NAMALWA (cell line): Measurements from ENCODE around the gene CBFA2T2.
"Not testable (repeated sequence)": the region's sequence is repeated elsewhere in the genome, so short reads cannot be mapped to it uniquely, and the experiment has no call there.

Experiments
- DNase-seq: peaks from one replicate; pipeline ENCODE4 v3.0.0-alpha.2; 2015; ENCODE audit warnings: low spot score

CBFA2T2 gene

DNA sequence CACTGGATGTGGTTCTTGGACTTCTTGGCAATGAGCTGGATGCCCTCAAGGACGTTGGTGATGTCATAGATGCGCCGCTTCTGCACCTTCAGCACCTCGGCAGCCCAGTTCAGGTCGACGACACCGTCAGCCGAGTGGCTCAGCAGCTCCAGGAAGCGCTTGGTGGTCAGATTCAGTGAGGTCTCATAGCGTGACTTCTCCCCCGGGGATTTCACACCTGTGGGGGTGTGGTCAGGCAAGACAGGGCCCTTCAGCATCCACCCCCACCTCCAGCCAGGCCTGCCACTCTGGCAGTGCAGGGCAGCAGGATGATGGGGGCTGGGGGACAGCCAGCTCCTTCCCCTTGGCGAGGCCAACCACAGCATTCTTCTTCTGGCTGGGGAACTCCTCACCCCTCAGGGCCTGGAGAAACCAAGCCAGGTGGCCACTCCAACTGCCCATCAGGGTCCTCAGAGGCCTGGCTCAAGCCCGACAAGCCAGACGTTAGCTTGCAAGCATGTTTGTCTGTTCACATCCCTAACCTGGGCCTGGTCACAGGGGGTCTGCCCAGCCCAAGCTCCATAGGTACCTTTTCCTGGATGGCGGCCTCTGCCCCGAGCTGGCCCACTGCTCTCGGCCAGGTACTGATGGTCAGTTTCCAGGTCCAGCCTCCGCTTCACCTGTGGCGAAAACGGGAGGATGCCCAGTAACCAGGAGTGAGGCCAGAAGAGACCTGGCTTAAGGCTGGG lies 190.0 kb downstream of the CBFA2T2 start:
- DNase-seq, result peak; percentile 70

DNA sequence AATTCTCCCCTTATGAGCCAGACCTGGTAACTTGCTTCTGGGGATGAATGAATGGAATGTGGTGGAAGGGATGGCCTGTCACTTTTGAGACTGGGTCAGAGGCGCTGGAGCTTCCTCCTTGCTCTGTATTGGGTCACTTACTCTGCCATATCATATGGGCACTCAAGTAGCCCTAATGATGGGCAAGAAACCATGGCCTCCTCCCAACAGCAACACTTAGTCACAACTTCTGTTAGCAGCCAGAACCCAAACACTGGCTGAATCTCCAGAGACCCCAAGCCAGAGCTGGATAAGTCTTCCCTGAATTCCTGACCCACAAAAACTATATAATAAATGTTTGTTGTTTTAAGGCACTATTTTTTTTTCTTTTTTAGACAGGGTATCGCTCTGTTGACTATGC lies 190.8 kb downstream of the CBFA2T2 start:
- DNase-seq, result no peak

DNA sequence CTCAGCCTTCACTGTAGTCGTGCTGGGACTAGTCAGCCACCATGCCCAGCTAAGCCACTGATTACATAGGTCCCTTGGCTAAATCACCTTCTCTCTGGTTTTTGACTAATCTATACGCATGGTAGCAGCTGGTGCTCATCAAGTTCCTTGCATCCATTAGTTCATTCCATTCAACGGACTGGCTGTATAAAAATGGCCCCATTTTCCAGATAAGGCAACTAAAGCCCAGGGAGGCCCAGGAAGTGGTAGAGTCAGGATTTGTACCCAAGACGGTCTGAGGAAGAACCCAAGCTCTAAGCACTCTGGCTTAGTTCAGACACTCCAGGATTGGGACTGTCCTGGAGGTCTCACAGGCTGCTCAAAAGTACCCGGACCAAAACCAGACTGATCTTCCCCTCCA lies 191.4 kb downstream of the CBFA2T2 start:
- no peak for DNase-seq

DNA sequence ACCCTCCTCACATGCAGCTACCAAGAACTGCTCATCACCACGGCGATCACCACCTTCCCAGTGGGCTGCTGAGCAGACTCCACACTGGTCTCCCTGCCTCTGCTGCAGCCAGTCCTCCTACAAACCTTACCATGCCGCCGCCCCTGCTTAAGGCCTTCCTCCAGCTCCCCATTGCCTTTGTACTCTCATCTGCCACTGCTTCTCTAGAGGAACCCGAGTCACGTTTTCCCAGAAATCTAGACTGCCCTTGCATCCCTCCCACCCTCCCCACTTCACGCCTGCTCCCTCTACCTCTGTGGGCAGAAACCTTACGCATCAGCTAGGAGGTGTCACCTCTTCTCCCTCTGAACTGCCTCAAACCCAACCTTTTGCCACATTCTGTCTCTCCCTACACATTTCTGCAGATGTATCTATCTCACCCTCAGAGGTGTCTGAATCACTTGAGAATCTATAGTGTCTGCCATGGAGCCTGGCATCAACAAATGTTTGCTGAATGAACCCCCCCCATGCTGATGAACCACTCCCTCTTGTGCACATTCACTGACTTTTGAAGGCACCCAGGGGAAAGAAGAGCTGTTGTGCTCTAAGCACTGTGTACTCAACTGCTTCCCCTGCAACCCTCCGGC lies 191.9 kb downstream of the CBFA2T2 start:
- no peak for DNase-seq

DNA sequence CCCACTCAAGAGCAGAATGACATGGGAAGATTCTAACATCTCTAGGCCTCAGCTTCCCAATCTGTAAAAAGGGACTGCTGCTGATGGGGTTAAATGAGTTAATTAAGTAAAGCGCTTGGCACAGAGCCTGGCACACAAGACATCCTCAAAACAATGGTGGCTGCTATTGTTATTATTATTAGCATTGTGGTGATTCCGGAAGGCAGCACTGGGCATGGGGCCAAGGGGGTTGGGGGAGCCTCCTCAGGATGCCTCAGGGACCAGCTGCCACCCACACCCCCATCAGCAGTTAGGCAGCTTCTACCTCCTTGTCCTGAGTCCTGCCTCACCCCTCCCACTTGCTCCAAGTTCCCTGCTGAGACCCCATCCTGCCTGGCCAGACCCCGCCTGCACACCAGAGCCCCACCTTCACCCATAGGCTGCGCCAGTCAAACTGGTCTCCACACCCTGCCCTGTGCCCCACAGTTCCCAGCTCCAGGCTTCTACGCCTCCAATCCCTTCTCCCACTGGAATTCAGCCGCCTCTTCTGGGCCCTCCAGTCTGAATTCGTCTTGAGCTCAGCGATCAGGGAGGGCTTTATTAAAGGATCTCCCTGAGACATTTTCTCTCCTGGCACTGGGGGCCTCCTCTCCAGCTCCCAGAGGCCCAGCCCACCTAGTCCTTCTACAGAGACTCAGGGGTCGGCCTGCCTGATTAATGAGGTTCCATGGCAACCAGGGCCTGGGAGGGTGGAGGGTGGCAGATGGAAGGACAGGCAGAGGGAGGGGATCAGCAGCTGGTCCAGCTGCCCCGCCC lies 194.8 kb downstream of the CBFA2T2 start:
- DNase-seq, result peak; percentile 55

DNA sequence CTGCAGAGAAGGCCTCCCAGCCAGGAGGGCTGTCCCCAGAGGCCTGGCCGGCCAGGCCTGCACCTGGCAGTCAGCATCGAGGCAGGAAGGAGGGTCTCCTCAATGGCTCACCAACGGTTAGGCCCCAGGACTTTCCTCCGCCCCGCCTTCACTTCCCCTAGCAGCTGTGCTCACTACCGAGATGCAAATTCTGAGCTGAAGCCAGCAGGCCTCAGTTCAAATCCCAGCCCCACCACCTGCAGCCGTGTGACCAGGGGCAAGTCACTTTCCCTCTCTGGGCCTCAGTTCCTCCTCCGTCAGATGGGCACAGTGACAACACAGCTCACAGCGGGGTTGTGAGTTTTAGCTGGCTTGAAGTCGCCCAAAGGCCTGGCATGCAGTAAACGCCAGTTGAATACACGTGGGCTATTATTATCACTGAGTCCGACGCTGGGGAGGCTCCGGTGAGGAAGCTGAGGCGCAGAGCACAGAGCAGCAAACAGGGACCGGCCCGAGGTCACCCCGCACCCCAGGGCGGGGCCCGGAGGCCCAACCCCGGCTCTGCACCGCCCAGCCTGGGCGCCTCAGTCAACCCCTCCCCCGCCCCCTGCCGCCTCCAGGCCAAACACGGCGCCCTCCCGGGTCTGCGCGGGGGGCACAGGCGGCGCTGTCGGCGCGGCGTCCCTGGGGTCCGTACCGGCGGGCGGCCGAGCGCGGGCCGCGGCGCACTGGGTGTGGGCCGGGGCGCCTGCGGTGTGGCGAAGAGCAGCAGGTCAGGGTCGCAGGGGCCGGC lies 195.6 kb downstream of the CBFA2T2 start:
- peak; percentile 98 for DNase-seq

DNA sequence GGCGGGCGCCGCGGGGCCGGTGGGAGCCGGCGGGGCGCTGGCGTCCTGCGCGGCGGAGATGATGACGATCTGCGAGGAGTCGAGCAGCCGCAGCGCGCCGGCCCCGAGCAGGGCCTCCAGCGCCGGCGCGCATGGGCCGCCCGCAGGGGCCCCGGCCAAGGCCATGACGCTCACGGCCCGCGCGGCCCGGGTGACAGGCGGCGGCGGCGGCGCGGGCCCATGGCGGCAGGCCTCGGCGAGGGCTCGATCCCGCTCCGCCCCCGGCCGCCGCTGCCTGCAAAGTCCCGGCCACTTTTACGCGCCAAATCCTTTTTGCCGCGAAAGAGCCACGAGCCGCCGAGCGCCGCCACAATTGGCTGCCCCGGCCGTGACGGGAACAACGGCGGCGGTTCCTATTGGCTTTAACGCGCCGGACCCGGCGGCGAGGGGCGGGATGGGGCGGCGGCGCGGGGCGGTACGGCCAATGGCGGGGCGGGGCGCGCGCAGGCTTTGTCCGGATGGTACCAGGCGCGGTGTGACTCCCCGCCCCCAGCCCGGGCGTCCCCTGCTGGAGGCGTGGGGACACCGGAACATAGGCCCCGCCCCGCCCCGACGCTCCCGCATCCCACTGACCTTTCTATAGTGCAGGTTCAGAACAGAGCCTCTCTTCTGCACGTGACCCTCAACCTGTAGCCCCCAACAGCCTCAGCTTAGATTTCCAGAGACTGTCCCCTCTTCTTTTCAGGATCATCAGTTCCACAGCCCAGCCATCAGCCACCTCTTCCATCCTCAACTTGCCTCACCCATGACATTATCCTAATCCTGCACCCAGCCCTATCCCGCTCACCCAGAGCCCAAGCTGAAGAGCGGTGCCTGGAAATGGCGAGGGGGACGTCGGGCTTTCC lies 196.4 kb downstream of the CBFA2T2 start, which contains the start of gene E2F1:
Gene E2F1, minus strand, starts transcription at position 286 of the 884 bp plus-strand sequence. Its CDS starts 121 bp downstream, at position 165.
- peak; percentile 95 for DNase-seq

DNA sequence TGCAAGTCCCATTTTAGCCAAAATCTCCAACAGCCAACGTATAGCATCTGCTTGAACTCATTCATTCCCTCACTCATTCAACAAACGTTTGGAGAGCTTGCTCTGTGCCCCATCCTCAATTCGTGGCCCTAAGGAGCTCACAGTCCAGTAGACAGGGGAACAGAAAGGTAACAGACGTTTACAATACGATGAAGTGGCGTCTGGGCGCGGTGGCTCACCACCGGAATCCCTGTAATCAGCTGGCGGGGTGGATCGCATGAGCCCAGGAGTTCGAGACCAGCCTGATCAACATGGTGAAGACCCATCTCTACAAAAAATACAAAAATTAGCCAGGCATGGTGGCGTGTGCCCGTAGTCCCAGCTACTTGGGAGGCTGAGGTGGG lies 197.1 kb downstream of the CBFA2T2 start:
- DNase-seq, result no peak

DNA sequence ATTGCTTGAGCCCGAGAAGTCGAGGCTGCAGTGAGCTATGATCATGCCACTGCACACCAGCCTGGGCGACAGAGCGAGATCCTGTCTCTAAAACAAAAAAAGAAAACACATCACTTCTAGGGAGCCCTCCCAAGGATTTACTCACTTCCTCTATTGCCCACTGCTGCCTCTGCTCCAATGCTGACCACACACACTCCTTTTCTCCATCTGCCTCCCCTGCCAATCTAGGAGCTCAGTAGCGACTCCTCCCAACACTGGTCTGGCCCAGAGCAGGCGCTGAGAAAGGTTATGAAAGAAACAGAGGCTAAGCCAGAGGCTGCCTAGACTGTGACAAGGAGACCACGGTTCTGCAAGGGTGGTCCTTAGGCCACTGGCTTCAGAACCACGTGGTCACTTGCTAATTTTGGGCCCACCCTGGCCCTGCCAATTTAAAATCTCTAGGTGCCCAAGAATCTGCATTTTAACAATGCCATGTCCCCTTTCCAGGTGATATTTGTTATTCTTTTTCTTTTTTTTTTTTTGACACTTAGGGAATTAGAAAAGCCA lies 197.5 kb downstream of the CBFA2T2 start:
- no peak for DNase-seq

DNA sequence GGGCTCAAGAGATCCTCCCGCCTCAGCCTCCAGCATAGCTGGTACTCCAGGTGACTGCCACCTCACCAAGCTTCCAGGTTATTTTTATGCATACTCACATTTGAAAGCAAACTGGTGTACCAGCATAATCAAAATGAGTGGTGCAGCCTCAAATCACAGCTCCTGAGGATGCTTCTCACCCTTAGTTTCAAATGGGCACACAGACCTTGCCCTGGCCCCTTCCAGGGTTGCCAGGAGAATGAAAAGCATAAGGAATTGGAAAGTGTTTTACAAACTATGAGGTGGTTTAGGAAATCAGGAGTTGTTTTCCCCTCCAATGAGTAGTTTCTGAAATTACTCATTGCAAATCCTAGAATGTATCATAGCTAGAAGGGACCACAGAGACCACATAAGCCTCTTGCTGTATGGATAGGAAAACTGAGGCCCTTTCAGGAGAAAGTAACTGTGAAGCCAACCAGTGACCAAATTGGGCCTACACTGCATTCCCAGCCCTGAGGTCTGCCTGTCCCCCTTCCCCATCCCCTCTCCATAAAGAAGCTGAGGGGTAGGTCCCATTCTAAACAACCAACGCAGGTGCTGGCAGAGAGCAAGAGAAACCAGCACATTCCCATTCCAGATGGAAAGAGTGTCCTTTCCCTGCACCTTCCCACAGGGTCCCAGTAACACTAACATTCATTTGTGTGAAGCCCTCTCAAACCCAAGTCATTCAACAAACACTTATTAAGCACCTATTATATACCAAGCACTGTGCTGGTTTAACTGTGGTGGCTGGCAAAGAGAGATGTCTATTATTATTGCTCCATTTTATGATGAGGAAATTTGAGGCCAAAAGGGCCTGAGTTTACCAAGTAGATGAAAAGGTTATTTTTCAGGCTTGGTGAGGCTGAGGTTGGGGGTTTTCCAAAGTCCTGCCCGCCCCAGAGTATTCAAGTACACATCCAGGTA lies 198.4 kb downstream of the CBFA2T2 start:
- DNase-seq, result no peak

DNA sequence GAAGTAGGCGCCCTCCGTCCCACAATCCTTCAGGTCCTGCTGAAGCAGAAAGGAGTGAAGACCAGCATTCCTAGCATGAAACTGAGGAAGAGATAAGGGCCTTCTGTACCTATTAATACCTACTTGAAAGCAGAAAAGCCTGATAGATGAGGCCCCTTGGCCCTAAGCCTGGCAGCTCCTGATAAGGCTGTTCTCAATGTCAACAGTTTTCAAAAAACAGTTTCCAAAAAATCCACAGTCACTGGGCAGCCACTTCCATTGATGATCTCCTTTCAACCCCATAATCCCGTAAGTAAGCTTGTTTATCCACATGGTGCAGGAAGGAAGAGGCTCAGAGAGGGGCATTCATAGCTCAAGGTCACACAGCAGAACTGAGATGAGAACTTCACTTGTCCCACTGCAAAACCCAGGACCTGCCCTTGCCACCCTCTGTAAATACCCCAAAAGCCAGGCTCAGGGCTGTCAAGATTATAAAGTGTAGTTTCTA lies 199.1 kb downstream of the CBFA2T2 start:
- DNase-seq, result no peak

DNA sequence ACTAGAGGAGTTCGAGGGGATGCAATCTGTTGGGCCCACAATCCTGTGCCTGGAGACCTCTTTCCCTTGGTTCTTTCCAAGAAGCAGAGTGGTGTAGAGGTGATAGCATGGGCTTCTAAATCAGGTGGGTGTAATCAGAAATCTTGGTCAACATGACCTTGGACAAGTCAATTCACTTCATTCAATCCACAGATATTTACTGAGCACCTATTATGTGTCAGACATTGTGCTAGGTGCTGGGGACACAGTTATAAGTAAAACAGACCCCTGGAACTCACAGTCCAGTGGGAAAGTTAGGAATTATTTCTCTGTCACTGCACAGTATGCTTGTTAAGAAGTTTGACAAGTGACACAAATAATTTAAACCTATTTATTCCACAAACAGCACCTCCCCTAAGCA lies 199.6 kb downstream of the CBFA2T2 start:
- no peak for DNase-seq

DNA sequence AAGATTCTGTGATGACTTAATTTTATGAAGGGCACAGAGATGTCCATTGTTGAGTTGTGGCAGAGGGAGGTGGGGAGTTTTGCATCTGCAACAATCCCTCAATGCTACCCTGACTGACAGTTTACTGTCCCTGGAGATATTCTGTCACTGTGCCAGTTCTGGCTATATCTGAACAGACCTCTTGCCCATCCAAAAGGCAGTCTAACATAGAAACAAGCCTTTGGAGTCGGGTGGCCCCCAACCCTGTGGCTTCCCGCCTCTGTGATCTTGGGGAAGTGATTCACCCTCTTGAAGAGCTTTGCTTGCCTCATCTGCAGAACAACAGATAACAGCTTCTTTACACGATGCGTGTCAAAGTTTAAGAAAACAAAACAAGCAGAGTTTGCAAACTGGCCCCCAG lies 200.1 kb downstream of the CBFA2T2 start:
- no peak for DNase-seq

DNA sequence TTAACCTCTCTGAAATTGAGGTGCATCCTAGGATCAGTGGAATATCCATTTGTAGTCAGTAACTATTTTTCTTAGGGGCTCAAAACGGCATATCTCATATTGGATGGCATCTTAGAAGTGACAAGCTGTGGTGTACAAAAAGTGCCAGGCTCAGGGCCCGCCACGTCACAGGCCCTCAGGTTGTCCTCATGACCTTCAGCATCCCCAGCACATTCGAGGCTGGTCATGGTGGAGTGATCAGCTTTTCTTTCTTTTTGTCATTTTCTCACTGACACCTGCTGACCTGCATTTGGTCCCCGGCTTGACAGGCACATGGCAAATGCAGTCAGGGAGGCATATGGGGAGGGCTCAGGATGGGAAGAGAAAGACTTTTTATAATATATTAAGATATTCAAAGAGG lies 203.4 kb downstream of the CBFA2T2 start:
- DNase-seq, result no peak

DNA sequence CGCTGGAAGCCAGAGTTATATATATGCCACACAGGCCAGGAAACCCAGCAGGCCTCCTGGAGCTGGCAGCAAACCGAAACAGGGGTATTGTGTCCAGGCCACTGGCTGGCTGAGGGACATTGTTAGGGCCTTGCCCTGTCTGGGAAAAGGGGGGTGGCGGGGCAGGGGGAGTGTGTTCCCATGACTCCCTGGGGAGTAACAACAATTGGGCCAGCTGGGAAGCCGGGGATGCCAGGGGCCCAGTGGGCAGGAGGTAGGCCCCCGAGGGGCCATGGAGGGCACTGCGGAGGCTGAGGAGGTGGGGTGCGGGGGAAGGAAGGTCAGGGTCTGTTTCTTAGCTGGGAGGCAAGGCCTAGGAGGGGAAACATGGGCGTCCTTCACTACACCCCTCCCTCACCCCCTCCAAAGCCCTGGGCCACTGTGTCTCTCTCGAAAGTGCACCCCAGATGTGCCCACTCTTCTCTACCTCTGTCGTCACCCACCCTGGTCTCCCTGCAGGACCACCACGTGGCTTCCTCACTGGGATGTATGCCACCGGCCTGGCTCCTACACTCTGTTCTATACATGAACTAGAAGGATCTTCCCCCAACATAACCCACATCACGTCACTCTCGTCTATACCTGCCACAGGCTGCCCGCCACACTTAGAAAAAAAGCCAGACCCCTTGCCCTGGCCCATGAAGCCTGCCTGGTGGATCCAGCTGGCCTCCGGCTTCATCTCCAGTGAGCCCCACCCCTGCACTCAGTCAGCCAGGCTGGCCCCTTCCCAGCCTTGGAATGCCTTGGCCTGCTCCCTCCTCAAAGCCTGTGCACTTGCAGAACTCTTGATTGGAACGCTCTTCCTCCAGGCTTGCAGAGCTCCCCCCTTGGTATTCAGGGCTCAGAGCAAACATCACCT lies 204.1 kb downstream of the CBFA2T2 start:
- no peak for DNase-seq

DNA sequence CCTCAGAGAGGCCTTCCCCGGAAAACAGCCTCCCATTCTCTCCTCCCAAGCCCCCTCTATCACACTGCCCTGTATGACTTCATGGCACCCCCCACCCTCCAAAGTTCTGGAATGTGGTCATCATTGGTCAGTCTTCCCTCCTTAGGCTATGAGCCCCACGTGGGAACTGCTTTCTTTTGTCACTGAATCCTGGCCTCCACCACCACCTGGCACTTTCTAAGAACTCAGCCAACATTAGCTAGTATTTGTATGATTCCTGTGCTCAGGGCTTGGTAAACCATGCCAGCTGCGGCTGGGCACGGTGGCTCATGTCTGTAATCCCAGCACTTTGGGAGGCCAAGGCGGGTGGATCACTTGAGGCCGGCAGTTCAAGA lies 204.7 kb downstream of the CBFA2T2 start:
- no peak for DNase-seq

DNA sequence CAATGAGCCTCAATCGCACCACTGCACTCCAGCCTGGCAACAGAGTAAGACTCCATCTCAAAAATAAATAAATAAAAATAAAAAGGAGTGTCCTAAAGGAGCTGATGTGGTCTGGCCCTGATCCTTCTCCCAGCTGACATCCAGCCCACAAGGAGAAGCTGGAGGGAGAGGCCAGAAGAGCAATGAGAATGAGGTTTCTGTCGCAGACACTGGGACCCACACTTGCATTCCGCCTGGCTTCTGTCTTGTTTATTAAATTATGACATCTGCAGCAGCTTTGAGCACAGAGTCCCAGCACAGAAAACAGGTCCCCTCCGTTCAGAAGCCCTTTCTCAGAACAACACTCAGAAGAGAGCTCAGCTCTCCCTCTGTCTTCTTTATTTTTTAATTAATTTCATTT lies 206.6 kb downstream of the CBFA2T2 start:
- no peak for DNase-seq

DNA sequence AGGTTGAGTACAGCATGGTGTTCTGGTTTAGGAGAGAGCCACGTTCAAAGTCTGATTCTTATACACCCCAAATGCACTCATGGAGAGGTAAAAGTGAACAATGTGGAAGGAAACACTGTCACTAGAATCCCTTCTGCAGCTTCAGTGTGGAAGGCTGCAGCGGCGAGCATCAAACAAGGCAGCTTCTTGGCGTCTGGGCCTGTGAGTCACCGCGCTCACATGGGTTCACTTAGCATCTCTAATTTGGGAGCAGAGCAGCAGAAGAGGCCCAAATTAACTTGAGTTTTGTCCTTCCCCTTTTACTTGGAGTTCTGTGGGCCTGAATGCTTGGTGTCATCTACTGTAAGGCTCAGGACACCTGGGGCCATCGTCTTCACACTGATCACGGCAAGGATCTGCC lies 207.2 kb downstream of the CBFA2T2 start:
- DNase-seq, result no peak

DNA sequence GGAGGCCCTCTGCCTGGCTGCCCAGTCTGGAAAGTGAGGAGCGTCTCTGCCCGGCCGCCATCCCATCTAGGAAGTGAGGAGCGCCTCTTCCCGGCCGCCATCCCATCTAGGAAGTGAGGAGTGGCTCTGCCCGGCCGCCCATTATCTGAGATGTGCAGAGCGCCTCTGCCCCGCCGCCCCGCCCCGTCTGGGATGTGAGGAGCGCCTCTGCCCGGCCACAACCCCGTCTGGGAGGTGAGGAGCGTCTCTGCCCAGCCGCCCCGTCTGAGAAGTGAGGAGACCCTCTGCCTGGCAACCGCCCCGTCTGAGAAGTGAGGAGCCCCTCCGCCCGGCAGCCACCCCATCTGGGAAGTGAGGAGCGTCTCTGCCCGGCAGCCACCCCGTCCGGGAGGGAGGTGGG lies 209.1 kb downstream of the CBFA2T2 start:
- not testable (repeated sequence) for DNase-seq
